ENCODE results near the gene POLG.

Gene POLG

DNA sequence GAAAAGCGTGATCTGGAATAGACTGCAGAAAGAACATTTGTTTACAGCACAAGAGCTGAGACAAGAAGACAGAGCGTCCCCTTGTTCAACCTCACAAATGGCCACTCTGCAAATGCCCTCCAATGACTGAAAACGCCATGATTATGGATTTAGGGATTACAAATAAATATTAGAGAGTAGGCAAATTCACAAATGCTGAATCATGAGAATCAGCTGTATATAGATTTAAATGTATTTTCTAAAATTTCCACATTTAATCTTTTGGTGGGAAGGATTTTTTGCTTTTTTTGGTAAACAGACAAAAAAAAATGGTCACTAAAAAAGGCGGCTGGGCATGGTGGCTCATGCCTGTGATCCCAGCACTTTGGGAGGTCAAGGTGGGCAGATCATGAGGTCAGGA is 10.6 kb upstream of the POLG start:
- Histone ChIP-seq H3K9me3 (ENCODE audit: insufficient read depth, low read depth, low read length) (no peaks in the 10 kb centered on the region), H3K36me3 (ENCODE audit: insufficient read depth, low read depth, low read length) (no peaks in the 10 kb centered on the region), H3K9ac (ENCODE audit: low read depth, low read length) (no peak overlapping the region), H3K27me3 (ENCODE audit: insufficient read depth, low read length) (peaks cover 41% of the 10 kb centered on the region), H3K27ac (ENCODE audit: low read length) (no peak overlapping the region), H3K4me3 (ENCODE audit: low read length) (no peak overlapping the region), H3K4me1 (ENCODE audit: insufficient read depth, low read length) (peaks cover 2% of the 10 kb centered on the region; the same call in 1 of the 2 replicates)

DNA sequence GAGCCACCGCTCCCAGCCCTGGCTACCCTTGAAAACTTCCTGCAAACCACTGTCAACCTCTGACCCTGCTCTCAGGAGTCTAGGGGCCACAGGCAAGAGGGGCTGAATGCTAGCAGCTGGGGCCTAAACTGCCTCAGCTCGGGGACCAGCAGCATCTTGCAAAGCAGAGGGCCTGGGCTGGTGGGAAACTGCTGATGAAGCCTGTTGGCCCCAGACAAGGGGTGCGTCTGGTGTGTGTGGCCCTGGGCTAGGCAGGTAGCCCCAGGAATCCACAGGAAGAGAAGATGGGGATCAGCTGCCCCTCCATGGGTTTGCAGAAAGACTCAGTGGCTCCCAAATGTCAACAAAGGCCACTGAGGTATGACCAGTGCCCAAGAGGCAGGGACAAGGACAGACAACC is 8.2 kb upstream of the POLG start:
- H3K9me3 ChIP-seq (ENCODE audit: insufficient read depth, low read depth, low read length), result no peaks in the 10 kb centered on the region
- H3K36me3 ChIP-seq (ENCODE audit: insufficient read depth, low read depth, low read length), result no peaks in the 10 kb centered on the region
- no peak overlapping the region for H3K4me3 ChIP-seq (ENCODE audit: low read length)
- no peak overlapping the region for H3K27ac ChIP-seq (ENCODE audit: low read length)
- H3K9ac ChIP-seq (ENCODE audit: low read depth, low read length), result no peak overlapping the region
- H3K27me3 ChIP-seq (ENCODE audit: insufficient read depth, low read length), result peaks cover 33% of the 10 kb centered on the region
- peaks cover 2% of the 10 kb centered on the region; the same call in 1 of the 2 replicates for H3K4me1 ChIP-seq (ENCODE audit: insufficient read depth, low read length)

DNA sequence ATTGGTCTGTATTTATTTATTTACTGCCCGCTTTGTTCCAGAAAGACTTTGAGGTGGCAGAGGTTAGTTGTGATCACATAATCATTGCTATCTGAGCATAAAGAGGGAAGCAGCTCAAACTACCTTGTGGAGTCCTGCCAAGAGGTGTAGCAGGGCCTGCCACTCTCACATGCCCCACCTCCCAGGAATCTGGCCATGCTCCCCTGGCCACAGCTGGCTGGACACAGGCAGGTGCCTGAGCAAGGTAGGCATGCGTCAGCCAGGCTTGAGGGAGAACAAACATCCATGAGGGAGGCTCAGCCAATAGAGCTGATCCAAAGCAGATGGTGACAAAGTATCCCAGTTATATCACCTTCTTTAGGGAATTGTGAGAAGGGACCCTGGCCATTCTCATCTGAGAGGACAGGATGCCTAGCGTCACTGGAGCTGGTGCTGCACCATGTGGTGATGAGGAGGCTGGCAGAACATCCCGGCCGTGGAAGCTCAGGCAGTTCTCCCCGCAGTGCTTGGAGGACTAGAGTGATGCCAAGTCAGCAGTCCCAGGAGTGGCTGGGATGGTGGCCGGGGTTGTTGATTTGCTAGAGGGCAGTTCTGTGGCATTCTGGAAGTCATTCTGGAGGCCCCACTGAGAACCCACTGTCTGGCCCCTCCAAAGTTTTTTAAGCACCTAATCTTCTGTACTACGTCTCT is 6.8 kb upstream of the POLG start:
- no peaks in the 10 kb centered on the region for H3K36me3 ChIP-seq (ENCODE audit: insufficient read depth, low read depth, low read length)

DNA sequence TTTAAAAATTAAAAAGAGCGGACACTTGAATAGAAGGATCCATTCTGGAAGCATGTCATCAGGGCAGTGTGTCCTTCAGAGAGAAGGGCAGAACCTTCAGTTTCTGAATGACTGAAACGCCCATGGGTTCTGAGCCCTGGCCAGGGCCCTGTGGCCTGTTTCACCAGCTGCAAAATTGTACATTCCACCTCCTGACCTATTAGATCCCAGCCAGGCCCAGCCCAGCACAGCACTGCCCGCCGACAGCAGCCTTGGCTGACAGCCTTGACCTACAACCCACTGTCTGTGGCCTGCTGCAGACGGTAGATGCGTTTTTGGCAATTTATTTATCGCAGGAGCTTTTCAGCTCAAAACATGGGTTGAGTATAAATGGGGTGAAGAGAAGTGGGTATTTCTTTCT is 5.9 kb upstream of the POLG start:
- no peak overlapping the region for H3K9ac ChIP-seq (ENCODE audit: low read depth, low read length)
- no peaks in the 10 kb centered on the region for H3K9me3 ChIP-seq (ENCODE audit: insufficient read depth, low read depth, low read length)
- no peak overlapping the region for H3K27ac ChIP-seq (ENCODE audit: low read length)
- peaks cover 38% of the 10 kb centered on the region for H3K27me3 ChIP-seq (ENCODE audit: insufficient read depth, low read length)
- H3K4me1 ChIP-seq (ENCODE audit: insufficient read depth, low read length), result no peaks in the 10 kb centered on the region; the same call in 1 of the 2 replicates
- no peaks in the 10 kb centered on the region for H3K36me3 ChIP-seq (ENCODE audit: insufficient read depth, low read depth, low read length)
- H3K4me3 ChIP-seq (ENCODE audit: low read length), result no peak overlapping the region

More for the DNA sequence above, 6.8 kb upstream of the POLG start:
- Histone ChIP-seq H3K27me3 (ENCODE audit: insufficient read depth, low read length) (peaks cover 36% of the 10 kb centered on the region), H3K4me1 (ENCODE audit: insufficient read depth, low read length) (peaks cover 2% of the 10 kb centered on the region; the same call in 1 of the 2 replicates), H3K27ac (ENCODE audit: low read length) (no peak overlapping the region), H3K9me3 (ENCODE audit: insufficient read depth, low read depth, low read length) (no peaks in the 10 kb centered on the region), H3K9ac (ENCODE audit: low read depth, low read length) (no peak overlapping the region), H3K4me3 (ENCODE audit: low read length) (no peak overlapping the region)

GRCh38 chr15:89338036-89338435 is 3.4 kb upstream of the POLG start:
- no peak overlapping the region for H3K9ac ChIP-seq (ENCODE audit: low read depth, low read length)
- no peak overlapping the region for H3K4me3 ChIP-seq (ENCODE audit: low read length)
- H3K36me3 ChIP-seq (ENCODE audit: insufficient read depth, low read depth, low read length), result peaks cover 2% of the 10 kb centered on the region
- peaks cover 43% of the 10 kb centered on the region for H3K27me3 ChIP-seq (ENCODE audit: insufficient read depth, low read length)
- no peaks in the 10 kb centered on the region for H3K9me3 ChIP-seq (ENCODE audit: insufficient read depth, low read depth, low read length)
- H3K27ac ChIP-seq (ENCODE audit: low read length), result no peak overlapping the region
- H3K4me1 ChIP-seq (ENCODE audit: insufficient read depth, low read length), result no peaks in the 10 kb centered on the region; the same call in 1 of the 2 replicates

- Histone ChIP-seq H3K36me3 (ENCODE audit: insufficient read depth, low read depth, low read length) (peaks cover 27% of the 10 kb centered on the region), H3K27me3 (ENCODE audit: insufficient read depth, low read length) (peaks cover 33% of the 10 kb centered on the region), H3K27ac (ENCODE audit: low read length) (no peak overlapping the region), H3K4me3 (ENCODE audit: low read length) (peak overlapping the region; percentile 75), H3K4me1 (ENCODE audit: insufficient read depth, low read length) (peaks cover 8% of the 10 kb centered on the region), H3K9ac (ENCODE audit: low read depth, low read length) (peak overlapping the region; percentile 26; the same call in 1 of the 2 replicates), H3K9me3 (ENCODE audit: insufficient read depth, low read depth, low read length) (no peaks in the 10 kb centered on the region)
Observed at GRCh38 chr15:89335298-89336041, 846 bp upstream of the POLG start.

DNA sequence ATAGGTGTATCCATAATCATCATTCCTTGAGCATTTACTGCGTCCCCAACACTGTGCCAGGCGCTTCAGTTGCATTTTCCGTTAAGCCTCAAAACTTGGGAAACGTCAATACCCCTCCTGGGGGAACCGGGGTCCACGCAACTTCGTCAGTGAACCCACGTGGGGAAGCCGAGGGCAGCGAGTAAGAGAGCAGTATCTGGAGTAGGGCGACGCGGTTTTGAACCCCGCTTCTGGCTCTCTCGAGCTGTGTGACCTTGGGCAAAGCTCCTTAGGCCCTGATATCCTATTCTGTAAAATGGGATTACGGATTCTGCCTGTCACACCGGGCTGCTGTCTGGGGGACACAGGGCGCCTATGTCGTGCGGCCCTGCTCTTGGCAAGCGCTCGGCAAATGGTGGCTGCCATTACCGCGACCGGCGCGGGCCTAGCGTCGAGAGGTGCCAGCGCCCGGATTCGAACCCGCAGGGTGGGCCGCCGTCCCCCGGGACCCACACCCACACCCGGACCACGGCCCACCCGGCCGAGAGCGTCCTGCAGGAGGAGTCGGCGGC is 590 bp downstream of the POLG start:
- Histone ChIP-seq H3K27ac (ENCODE audit: low read length) (no peak overlapping the region), H3K36me3 (ENCODE audit: insufficient read depth, low read depth, low read length) (peaks cover 41% of the 10 kb centered on the region), H3K4me3 (ENCODE audit: low read length) (peak overlapping the region; percentile 75), H3K4me1 (ENCODE audit: insufficient read depth, low read length) (peaks cover 8% of the 10 kb centered on the region), H3K9me3 (ENCODE audit: insufficient read depth, low read depth, low read length) (no peaks in the 10 kb centered on the region), H3K27me3 (ENCODE audit: insufficient read depth, low read length) (peaks cover 31% of the 10 kb centered on the region; the same call in 1 of the 2 replicates), H3K9ac (ENCODE audit: low read depth, low read length) (peak overlapping the region; percentile 82)

DNA sequence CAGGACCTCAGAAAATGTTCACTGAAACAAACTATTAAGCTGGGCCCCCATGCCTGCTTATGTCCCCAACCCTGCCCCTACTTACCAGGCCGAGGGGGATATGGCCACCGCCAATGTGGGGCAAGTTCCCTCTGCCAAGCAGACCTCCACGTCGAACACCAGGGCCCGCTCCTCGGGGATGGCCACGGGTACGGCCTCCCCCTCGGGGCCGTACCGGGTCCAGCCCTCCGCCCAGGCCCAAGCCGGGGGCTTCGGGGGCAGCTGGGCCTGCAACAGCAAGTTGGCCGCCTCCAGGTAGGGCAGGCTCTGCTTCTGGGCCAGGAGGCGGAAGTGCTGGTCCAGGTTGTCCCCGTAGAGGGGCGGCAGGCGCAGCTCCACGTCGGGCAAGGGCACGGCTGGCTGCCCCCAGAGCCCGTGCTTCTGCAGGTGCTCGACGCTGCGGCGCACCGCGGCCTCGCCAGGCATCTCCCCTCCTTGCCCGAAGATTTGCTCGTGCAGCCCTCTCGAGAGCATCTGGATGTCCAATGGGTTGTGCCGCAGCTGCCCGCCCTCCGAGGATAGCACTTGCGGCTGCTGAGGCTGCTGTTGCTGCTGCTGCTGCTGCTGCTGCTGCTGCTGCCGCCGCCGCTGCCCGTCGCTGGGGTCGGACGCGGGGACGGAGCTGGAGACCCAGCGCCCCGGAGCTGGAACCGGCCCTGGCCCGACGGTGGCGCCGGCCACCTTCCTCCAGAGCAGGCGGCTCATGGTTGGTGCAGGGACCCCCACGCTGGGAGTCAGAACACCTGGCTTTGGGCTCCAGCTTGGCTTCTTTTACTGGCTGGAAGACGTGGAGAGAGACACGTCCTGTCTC is 1.4 kb downstream of the POLG start:
- Histone ChIP-seq H3K36me3 (ENCODE audit: insufficient read depth, low read depth, low read length) (peaks cover 49% of the 10 kb centered on the region), H3K9me3 (ENCODE audit: insufficient read depth, low read depth, low read length) (no peaks in the 10 kb centered on the region), H3K4me1 (ENCODE audit: insufficient read depth, low read length) (peaks cover 8% of the 10 kb centered on the region), H3K4me3 (ENCODE audit: low read length) (peak overlapping the region; percentile 75), H3K27me3 (ENCODE audit: insufficient read depth, low read length) (peaks cover 30% of the 10 kb centered on the region; the same call in 1 of the 2 replicates), H3K9ac (ENCODE audit: low read depth, low read length) (peak overlapping the region; percentile 82), H3K27ac (ENCODE audit: low read length) (no peak overlapping the region)

DNA sequence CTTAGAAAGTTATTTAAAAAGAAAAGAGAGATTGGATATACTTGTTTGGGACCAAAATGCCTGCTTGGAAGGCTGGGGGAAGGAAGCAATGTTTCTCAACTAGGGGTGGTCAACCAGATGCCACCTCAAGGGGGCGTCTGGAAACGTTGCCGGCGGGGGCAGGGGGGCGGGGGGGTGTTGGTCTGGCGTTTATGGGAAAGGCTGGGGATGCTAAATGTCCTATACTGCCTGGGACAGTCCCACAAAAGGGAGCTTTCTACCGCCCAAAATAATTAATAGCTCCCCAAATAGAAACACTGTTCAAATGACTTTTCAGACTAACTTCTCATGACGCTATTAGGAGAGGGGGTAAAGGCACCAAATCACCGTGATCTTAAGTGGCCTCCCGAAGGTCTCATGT is 2.2 kb downstream of the POLG start:
- Histone ChIP-seq H3K9me3 (ENCODE audit: insufficient read depth, low read depth, low read length) (no peaks in the 10 kb centered on the region), H3K4me1 (ENCODE audit: insufficient read depth, low read length) (peaks cover 8% of the 10 kb centered on the region), H3K4me3 (ENCODE audit: low read length) (peak overlapping the region; percentile 46; the same call in 1 of the 2 replicates), H3K36me3 (ENCODE audit: insufficient read depth, low read depth, low read length) (peaks cover 57% of the 10 kb centered on the region), H3K27me3 (ENCODE audit: insufficient read depth, low read length) (peaks cover 23% of the 10 kb centered on the region; the same call in 1 of the 2 replicates), H3K9ac (ENCODE audit: low read depth, low read length) (no peak overlapping the region; the same call in 1 of the 2 replicates), H3K27ac (ENCODE audit: low read length) (no peak overlapping the region)

GRCh38 chr15:89330881-89331595 is 3.6 kb downstream of the POLG start:
- Histone ChIP-seq H3K9me3 (ENCODE audit: insufficient read depth, low read depth, low read length) (no peaks in the 10 kb centered on the region), H3K4me1 (ENCODE audit: insufficient read depth, low read length) (peaks cover 8% of the 10 kb centered on the region), H3K27me3 (ENCODE audit: insufficient read depth, low read length) (peaks cover 9% of the 10 kb centered on the region; the same call in 1 of the 2 replicates), H3K27ac (ENCODE audit: low read length) (no peak overlapping the region), H3K4me3 (ENCODE audit: low read length) (peak overlapping the region; percentile 7; the same call in 1 of the 2 replicates), H3K9ac (ENCODE audit: low read depth, low read length) (no peak overlapping the region), H3K36me3 (ENCODE audit: insufficient read depth, low read depth, low read length) (peaks cover 71% of the 10 kb centered on the region)

Measured in iPS-20b (cell line).